H1 (cell line): ENCODE results near the gene CYGB. TPM values are rescaled to one million over a fixed set of nuclear protein-coding genes. Genes with fewer than 3 reads are reported as not detected.

Experiments
- CTCF ChIA-PET: fragments of 300-600 bp; sonication (Branson Sonifier 250); formaldehyde crosslinking; loops from one replicate; lab custom pipeline; 2021; ENCODE audit not compliant: partially characterized antibody; lab: Charles Lee
- POLR2A ChIA-PET: fragments of 300-600 bp; sonication (Branson Sonifier 250); formaldehyde crosslinking; loops from one replicate; lab custom pipeline; 2021; ENCODE audit warnings: inconsistent platforms; ENCODE audit not compliant: partially characterized antibody; lab: Charles Lee
- DNase-seq, 2 experiments: peaks; one replicate each; pipeline versions ENCODE4 v3.0.0 to v3.0.0-alpha.2; 2010 to 2022; ENCODE audit warnings: low spot score in 2 of 2, low read depth in 1 of 2, mixed read lengths in 1 of 2
- FAIRE-seq: peaks from 2 replicates; lab custom pipeline; 2011; peaks lifted over from hg19 to GRCh38; lab: Jason Lieb, UNC
- H2AFZ ChIP-seq: 2 replicates; pipeline ENCODE4 v1.8.1; 2012; ENCODE audit warnings: low read length, inconsistent platforms
- H2AK5ac ChIP-seq: 2 replicates; pipeline ENCODE4 v1.6.1; 2013; ENCODE audit warnings: low read depth, low read length
- H2BK120ac ChIP-seq: replicated peaks from 2 replicates; pipeline ENCODE3; 2013; ENCODE audit warnings: low read depth, low read length, inconsistent platforms
- H2BK12ac ChIP-seq: 2 replicates; pipeline ENCODE4 v1.6.1; 2013; ENCODE audit warnings: low read depth, low read length
- H2BK15ac ChIP-seq: 2 replicates; pipeline ENCODE4 v1.6.1; 2013; ENCODE audit warnings: low read length
- H2BK20ac ChIP-seq: 2 replicates; pipeline ENCODE4 v1.6.1; 2013; ENCODE audit warnings: low read length
- H2BK5ac ChIP-seq: 2 replicates; pipeline ENCODE4 v1.6.1; 2013; ENCODE audit warnings: low read depth, low read length
- H3K14ac ChIP-seq: 2 replicates; pipeline ENCODE4 v1.6.1; 2013; ENCODE audit warnings: inconsistent platforms; ENCODE audit not compliant: insufficient read length
- H3K18ac ChIP-seq: 2 replicates; pipeline ENCODE4 v1.6.1; 2013; ENCODE audit warnings: low read length; ENCODE audit errors: extremely low read depth
- H3K23ac ChIP-seq: 2 replicates; pipeline ENCODE4 v1.6.1; 2013; ENCODE audit warnings: inconsistent platforms; ENCODE audit not compliant: insufficient read length
- H3K23me2 ChIP-seq: 2 replicates; pipeline ENCODE4 v1.6.1; 2013; ENCODE audit warnings: low read depth, low read length
- H3K27ac ChIP-seq: 2 replicates; pipeline ENCODE4 v1.6.1; 2011; ENCODE audit warnings: low read depth, low read length, inconsistent platforms
- H3K27me3 ChIP-seq, 4 experiments: replicated peaks in 1 of 4; 1 replicate in 1 of 4; 2 replicates in 3 of 4; pipeline versions ENCODE4 v1.6.1 to v1.8.1; 2011 to 2013; ENCODE audit warnings: low read length in 3 of 4, mild to moderate bottlenecking in 3 of 4, inconsistent platforms in 2 of 4, mixed read lengths in 2 of 4, moderate library complexity in 1 of 4; ENCODE audit not compliant: control insufficient read depth in 3 of 4, insufficient read depth in 3 of 4; ENCODE audit errors: extremely low read depth in 1 of 4
- H3K36me3 ChIP-seq, 4 experiments: 2 replicates each; pipeline versions ENCODE4 v1.6.1 to v1.8.1; 2011 to 2013; ENCODE audit warnings: mild to moderate bottlenecking in 4 of 4, low read length in 3 of 4, moderate library complexity in 2 of 4, control low read depth in 1 of 4, inconsistent platforms in 1 of 4; ENCODE audit not compliant: insufficient read depth in 4 of 4, control insufficient read depth in 2 of 4
- H3K4ac ChIP-seq: replicated peaks from 2 replicates; pipeline ENCODE3; 2013; ENCODE audit warnings: low read length, low read depth, mixed read lengths, inconsistent platforms; ENCODE audit not compliant: insufficient read length
- H3K4me1 ChIP-seq, 4 experiments: replicated peaks in 1 of 4; 1 replicate in 1 of 4; 2 replicates in 3 of 4; pipeline versions ENCODE4 v1.6.1 to v1.8.1; 2011 to 2013; ENCODE audit warnings: low read length in 3 of 4, inconsistent platforms in 2 of 4, mixed read lengths in 1 of 4; ENCODE audit not compliant: insufficient read depth in 4 of 4, control insufficient read depth in 3 of 4
- H3K4me2 ChIP-seq, 2 experiments: 2 replicates each; pipeline versions ENCODE4 v1.6.1 to v1.8.1; 2011 to 2013; ENCODE audit warnings: low read depth in 2 of 2, low read length in 2 of 2, control low read depth in 1 of 2, inconsistent platforms in 1 of 2, mild to moderate bottlenecking in 1 of 2; ENCODE audit not compliant: insufficient read depth in 1 of 2
- H3K4me3 ChIP-seq, 4 experiments: fragments of 200-600, 300-600 bp in 1 of 4; sonication (generic), shearing (Covaris generic), sonication (Bioruptor Twin) in 1 of 4; 2 replicates each; pipeline versions ENCODE4 v1.5.1 to v1.8.1; 2011 to 2016; ENCODE audit warnings: low read length in 4 of 4, low read depth in 3 of 4, control low read depth in 2 of 4, inconsistent platforms in 2 of 4, mild to moderate bottlenecking in 2 of 4, mixed read lengths in 1 of 4, moderate library complexity in 1 of 4; ENCODE audit not compliant: insufficient read depth in 2 of 4; ENCODE audit errors: extremely low read depth in 1 of 4
- H3K56ac ChIP-seq: replicated peaks from 2 replicates; pipeline ENCODE3; 2013; ENCODE audit warnings: low read depth, mild to moderate bottlenecking, mixed read lengths, low read length, inconsistent platforms; ENCODE audit not compliant: insufficient read length
- H3K79me1 ChIP-seq: 2 replicates; pipeline ENCODE4 v1.6.1; 2013; ENCODE audit warnings: low read depth, low read length, control low read depth
- H3K79me2 ChIP-seq, 2 experiments: 2 replicates each; pipeline versions ENCODE4 v1.6.1 to v1.8.1; 2012 to 2013; ENCODE audit warnings: low read length in 2 of 2, mild to moderate bottlenecking in 2 of 2, inconsistent platforms in 1 of 2; ENCODE audit not compliant: insufficient read depth in 2 of 2, control insufficient read depth in 1 of 2
- H3K9ac ChIP-seq, 4 experiments: replicated peaks in 1 of 4; 1 replicate in 1 of 4; 2 replicates in 3 of 4; pipeline versions ENCODE4 v1.6.1 to v1.8.1; 2011 to 2013; ENCODE audit warnings: low read depth in 3 of 4, low read length in 3 of 4, control low read depth in 2 of 4, mild to moderate bottlenecking in 2 of 4, moderate library complexity in 2 of 4, inconsistent platforms in 1 of 4; ENCODE audit errors: extremely low read depth in 1 of 4
- H3K9me3 ChIP-seq, 2 experiments: 2 replicates each; pipeline versions ENCODE4 v1.6.1 to v1.8.1; 2012 to 2013; ENCODE audit warnings: mild to moderate bottlenecking in 2 of 2, moderate library complexity in 2 of 2, control low read depth in 1 of 2, inconsistent platforms in 1 of 2, low read depth in 1 of 2, low read length in 1 of 2, mixed read lengths in 1 of 2; ENCODE audit not compliant: insufficient read depth in 2 of 2
- H4K20me1 ChIP-seq, 2 experiments: replicated peaks in 1 of 2; 2 replicates each; pipeline versions ENCODE3 to v1.8.1; 2011 to 2013; ENCODE audit warnings: inconsistent platforms in 2 of 2, low read length in 2 of 2, mild to moderate bottlenecking in 1 of 2; ENCODE audit not compliant: insufficient read depth in 2 of 2, control insufficient read depth in 1 of 2
- H4K5ac ChIP-seq: 2 replicates; pipeline ENCODE4 v1.6.1; 2013; ENCODE audit warnings: low read length, low read depth, mixed read lengths, inconsistent platforms; ENCODE audit not compliant: insufficient read length
- H4K8ac ChIP-seq: 2 replicates; pipeline ENCODE4 v1.8.0; 2013; ENCODE audit warnings: mild to moderate bottlenecking, moderate library complexity, low read length, inconsistent platforms; ENCODE audit not compliant: insufficient read depth; ENCODE audit errors: extremely low read depth
- H4K91ac ChIP-seq: replicated peaks from 2 replicates; pipeline ENCODE3; 2013; ENCODE audit warnings: low read length, mixed read lengths, inconsistent platforms; ENCODE audit not compliant: insufficient read length
- ZNF274 ChIP-seq: IDR thresholded peaks from 2 replicates; pipeline ENCODE4 v1.7.0; 2012; ENCODE audit warnings: low read length, borderline replicate concordance; ENCODE audit errors: extremely low read depth
- WGBS, 2 experiments: shearing (Covaris generic) in 1 of 2; methylation state at CpG; one replicate each; pipeline versions ENCODE4 v1.1.6 to v1.1.7; 2013 to 2015; ENCODE audit warnings: low lambda C conversion rate in 2 of 2, mixed read lengths in 2 of 2, inconsistent platforms in 1 of 2, low coverage in 1 of 2, missing lambda C conversion rate in 1 of 2; ENCODE audit not compliant: insufficient replicate concordance in 2 of 2, insufficient coverage in 1 of 2, insufficient read length in 1 of 2; ENCODE audit errors: extremely low coverage in 1 of 2, missing lambda C conversion rate in 1 of 2; 5-methylcytosine and 5-hydroxymethylcytosine counted together
- polyA plus RNA-seq, 7 experiments: library from polyadenylated mRNA; depleted of rRNA in 3 of 7; stranded (reverse) in 5 of 7; unstranded in 2 of 7; fragments of >200 nt in 5 of 7; fragments of 200-250 nt in 2 of 7; gene quantifications; 1 replicate in 5 of 7; 2 replicates in 1 of 7; 4 replicates in 1 of 7; pipeline versions ENCODE4 v1.2.1 to v1.2.3, GENCODE V29; 2011 to 2013; ENCODE audit warnings: missing spikeins in 2 of 7, mixed read lengths in 2 of 7
- total RNA-seq: library from RNA; stranded (reverse); fragmentation: NEBNext Ultra II Directional; extraction: Animal tissue kit (Norgen Biotek cat#: 25700); gene quantifications from 2 replicates; pipeline ENCODE4 v1.2.1, GENCODE V29; 2021
- TF ChIP-seq, protein P1 (sequence below): IDR thresholded peaks from 2 replicates; pipeline ENCODE4 v1.6.1; 2012; ENCODE audit warnings: inconsistent platforms

CYGB gene
- total and polyA plus RNA-seq, 2 of the 8 experiments (the other 6 are each of a cell fraction or from before 2014, with no cell fraction given), result 2.7 to 3.7 TPM

DNA sequence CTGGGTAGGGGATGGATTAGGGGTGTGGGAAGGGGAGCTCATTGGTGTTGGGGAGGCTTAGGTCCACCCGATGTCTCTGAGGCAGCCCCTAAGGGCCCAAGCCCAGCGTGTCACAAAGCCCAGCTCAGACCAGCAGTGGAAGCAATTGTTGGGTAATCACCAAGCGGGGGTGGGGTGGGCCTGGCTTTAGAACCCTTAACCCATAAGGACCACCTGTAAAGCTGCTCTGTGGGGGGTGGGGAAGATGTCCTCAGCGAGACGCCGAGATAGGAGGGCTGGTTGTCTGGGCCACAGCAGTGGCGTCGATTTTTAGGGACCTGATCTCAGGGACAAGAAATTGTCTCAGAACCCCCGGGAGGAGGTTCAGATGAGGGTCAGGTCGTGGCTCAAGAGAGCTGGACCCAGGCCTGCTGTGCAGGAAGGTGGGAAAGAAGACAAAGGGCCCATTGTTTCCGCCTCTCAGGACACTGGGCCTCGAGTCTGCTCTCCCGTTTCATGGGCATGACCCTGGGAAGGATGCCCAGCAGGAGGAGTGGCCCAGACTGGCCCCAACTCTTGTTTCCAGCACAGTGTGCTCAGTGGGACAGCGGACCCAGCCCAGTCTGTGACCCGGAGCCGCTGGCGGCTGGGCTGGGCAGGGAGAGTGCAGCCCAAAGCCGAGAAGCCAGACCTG is 32.2 kb upstream of the CYGB start:
- H3K23ac ChIP-seq, result no peak overlapping the region
- H3K18ac ChIP-seq, result peak overlapping the region; percentile 48; the same call in 1 of the 2 replicates
- peaks cover 6 to 20% (median 11%) of the 10 kb centered on the region in 4 experiments; a peak in 7 of 8 replicates for H3K36me3 ChIP-seq
- H3K9me3 ChIP-seq, result no peaks in the 10 kb centered on the region
- H4K8ac ChIP-seq, result peak overlapping the region; percentile 63; the same call in 1 of the 2 replicates
- no peaks in the 10 kb centered on the region for H3K79me2 ChIP-seq
- no peak overlapping the region for H2BK120ac ChIP-seq
- POLR2A ChIA-PET, result interaction anchor here (0.5 to 7.7 kb wide), 4 partner anchors 9 to 61 kb away, joined by 3 to 133 read pairs (median 6); partner anchors contain the start of gene ST6GALNAC2
- no peak for DNase-seq
- H3K4me3 ChIP-seq, result no peak overlapping the region
- H4K20me1 ChIP-seq, result peaks cover 21 to 23% of the 10 kb centered on the region in 2 experiments
- WGBS, 2 experiments, result 80% methylated on average over 17 of the region's 18 CpGs; no CpG with 5 or more reads in 1 of the 2 experiments
- peaks cover 0 to 21% (median 5%) of the 10 kb centered on the region in 4 experiments; a peak in 6 of 7 replicates for H3K4me1 ChIP-seq
- H2AK5ac ChIP-seq, result no peak overlapping the region
- peak overlapping the region in 1 of 2 experiments; percentile 11; a peak in 1 of 4 replicates for H3K4me2 ChIP-seq
- no peak overlapping the region for H2BK5ac ChIP-seq
- H3K27me3 ChIP-seq, result no peaks in the 10 kb centered on the region; a peak in 2 of 7 replicates
- no peak overlapping the region for H3K4ac ChIP-seq
- H2BK12ac ChIP-seq, result no peak overlapping the region
- H3K27ac ChIP-seq, result no peak overlapping the region
- TF ChIP-seq, protein P1, sequence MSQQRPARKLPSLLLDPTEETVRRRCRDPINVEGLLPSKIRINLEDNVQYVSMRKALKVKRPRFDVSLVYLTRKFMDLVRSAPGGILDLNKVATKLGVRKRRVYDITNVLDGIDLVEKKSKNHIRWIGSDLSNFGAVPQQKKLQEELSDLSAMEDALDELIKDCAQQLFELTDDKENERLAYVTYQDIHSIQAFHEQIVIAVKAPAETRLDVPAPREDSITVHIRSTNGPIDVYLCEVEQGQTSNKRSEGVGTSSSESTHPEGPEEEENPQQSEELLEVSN, result peak; percentile 39; the same call in 1 of the 2 replicates
- TF ChIP-seq ZNF274, result no peak
- TF ChIP-seq, all 59 proteins: peak for 1
- H4K5ac ChIP-seq, result no peak overlapping the region
- H2BK20ac ChIP-seq, result no peak overlapping the region; the same call in 1 of the 2 replicates
- H2AFZ ChIP-seq, result no peak overlapping the region
- no peaks in the 10 kb centered on the region; the same call in 1 of the 2 replicates for H3K23me2 ChIP-seq
- H4K91ac ChIP-seq, result no peak overlapping the region
- FAIRE-seq, result no peak
- no peak overlapping the region for H2BK15ac ChIP-seq
- CTCF ChIA-PET, result interaction anchor here (0.6 to 9.3 kb wide), 15 partner anchors 9 to 1834 kb away, joined by 3 to 71 read pairs (median 3); partner anchors contain the start of gene AANAT
- no peak overlapping the region for H3K14ac ChIP-seq
- H3K56ac ChIP-seq, result no peak overlapping the region
- no peak overlapping the region for H3K9ac ChIP-seq
- peaks cover 2% of the 10 kb centered on the region; the same call in 1 of the 2 replicates for H3K79me1 ChIP-seq
